NCI-H128 (cell line): ENCODE data around the gene CDKAL1.
"Not testable (repeated sequence)": the region's sequence is repeated elsewhere in the genome, so short reads cannot be mapped to it uniquely, and the experiment has no call there.

Experiments
- DNase-seq: peaks from one replicate; lab custom pipeline; 2025; ENCODE audit not compliant: unreplicated experiment; lab: John Stamatoyannopoulos, UW

The CDKAL1 gene

DNA sequence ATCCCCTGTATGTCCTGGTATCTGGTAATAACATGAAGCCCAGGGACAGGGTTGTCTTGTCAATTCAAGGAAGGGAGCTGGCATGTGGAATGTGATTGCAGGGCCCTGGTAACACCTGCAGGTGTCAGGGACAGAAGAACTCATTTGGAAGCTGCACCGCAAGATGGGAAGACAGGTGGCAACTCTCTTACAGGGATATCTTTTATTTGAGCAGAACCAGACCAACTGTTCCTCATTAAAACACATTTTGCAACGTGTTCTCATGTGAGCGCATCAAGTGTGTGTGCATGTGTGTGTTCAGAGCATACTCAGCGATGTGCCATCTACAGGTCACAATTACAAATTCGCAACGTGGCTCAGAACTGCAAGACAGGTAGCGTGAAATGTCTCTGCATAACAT, 688.4 kb downstream of the CDKAL1 start:
- no peak for DNase-seq

DNA sequence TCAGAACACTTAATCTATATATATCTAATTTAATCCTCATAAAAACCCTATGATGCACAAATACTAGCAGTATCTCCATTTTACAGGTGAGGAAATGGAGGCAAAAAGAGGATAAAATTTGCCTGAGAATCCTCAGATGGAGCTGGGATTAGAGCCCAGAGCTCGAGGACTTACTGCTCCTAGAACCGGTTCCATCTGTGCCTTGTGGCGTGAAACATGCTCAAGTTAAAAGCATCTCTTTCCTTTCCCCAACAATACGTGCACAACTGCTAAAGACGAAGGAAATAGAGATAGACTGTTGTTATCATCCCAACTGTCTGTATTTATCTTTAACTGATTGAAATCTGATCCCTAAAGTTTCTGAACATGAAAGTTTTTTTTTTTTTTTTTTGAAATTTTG, 691.7 kb downstream of the CDKAL1 start:
- no peak for DNase-seq

DNA sequence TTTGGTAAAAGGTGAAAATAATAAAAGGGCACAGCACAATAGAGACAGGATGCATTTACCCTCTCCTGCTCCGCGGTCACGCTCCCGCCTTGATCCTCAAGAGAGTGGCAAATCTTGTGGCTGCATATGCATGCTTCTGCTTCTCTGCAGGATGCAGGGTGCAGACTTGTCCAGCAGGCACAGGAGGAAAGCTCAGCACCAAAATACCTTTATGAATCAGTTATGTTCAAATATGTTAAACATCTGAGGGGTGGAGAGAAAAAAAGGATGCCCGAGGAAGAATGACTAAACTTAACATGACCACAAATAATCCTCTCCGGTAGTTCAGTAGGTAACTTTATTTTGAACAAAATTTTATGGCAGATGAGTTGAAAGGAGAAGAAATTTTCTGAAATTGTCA, 693.2 kb downstream of the CDKAL1 start:
- DNase-seq: no peak

DNA sequence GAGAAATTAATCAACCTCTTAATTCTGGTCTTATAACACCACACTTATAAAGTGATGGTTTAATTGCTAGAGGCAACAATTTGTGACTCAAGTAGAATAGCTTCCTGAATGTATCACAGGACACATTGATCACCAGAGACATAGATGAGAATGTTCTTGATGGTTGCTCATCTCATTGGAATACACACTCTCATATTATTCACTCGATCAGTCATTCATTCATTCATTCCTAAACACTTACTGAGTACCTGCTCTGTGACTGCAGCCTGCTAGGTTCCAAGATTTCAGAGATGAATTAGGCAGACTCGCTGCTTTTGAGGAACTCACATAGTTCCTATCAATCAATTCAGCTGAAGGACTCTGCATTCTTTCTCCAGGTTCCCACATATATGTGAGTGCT, 694.2 kb downstream of the CDKAL1 start:
- no peak for DNase-seq

DNA sequence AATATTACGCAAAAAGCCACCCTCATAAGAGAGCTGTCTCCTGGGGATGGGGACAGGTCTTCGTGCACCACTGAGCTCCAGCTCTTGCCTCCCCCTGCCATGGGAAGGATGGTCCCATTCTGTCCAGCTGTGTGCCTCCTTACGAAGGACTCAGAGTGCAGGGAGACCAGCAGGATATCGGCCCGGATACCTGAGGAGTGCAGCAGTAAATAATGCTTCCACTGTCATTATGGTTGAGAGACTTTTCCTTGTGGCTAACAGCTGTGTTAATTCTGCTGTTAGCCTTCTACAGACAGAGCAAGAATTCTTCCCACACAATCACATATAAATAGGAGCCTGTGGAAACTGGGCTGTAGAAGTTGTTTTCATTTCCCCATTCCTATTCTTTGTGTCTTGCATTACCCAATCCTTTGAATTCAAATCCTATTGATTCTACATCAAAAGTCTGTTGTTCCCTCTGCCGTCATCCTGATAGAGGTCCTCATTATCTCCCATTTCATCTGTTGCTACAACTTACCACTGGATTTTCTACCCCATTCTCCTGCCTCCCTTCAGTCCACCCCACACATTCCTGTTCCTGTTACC, 694.7 kb downstream of the CDKAL1 start:
- DNase-seq: no peak

DNA sequence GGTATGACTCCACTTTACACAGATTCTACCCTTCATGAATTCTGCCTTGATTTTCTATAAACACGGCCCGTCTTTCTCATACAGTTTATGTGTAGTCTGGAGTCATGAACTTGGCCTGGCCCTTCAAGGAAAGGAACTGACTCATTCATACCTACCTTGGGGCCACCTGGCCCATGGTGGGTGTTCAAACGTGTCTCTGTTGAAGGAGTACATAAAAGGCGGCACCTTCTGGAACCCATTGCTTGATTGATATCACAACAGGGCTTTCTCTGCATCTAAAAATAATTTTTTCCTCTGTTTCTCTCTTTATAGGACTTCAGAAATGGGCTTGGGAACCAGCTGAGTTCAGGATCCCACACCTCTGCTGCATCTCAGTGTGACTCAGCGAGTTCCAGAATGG, 696.3 kb downstream of the CDKAL1 start:
- DNase-seq: no peak

DNA sequence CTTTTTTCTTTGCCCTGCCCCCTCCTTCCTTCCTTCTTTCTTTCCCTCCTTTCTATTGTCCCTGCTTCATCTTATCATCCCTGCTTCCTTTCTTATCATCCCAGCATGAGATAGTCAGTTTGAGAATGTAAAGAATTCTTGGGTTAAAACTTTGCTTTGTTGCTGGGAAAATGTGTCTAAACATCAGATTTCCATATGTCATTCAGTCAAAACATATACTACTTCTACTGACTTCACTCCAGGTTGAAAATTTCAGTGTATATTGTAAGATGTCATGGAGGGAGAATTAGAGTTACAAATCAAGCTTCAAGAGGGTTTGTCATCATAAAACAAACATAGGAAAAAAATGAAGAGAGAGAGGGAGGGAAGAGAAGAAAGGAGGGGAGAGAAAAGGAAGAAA, 700.9 kb downstream of the CDKAL1 start:
- no peak for DNase-seq

DNA sequence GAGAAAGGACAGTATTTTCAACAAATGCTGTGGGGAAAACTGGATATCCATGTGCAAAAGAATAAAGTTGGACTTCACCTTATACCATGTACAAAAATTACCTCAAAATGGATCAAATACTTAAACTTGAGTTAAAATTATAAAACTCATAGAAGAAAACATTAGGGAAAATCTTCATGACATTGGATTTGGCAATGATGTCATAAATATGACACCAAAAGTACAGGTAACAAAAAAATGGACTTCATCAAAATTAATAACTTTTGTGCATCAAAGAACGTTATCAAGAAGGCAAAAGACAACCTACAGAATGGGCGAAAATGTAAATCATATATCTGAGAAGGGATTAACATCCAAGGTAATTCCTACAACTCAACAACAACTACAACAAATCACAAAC, 704.0 kb downstream of the CDKAL1 start:
- no peak for DNase-seq

DNA sequence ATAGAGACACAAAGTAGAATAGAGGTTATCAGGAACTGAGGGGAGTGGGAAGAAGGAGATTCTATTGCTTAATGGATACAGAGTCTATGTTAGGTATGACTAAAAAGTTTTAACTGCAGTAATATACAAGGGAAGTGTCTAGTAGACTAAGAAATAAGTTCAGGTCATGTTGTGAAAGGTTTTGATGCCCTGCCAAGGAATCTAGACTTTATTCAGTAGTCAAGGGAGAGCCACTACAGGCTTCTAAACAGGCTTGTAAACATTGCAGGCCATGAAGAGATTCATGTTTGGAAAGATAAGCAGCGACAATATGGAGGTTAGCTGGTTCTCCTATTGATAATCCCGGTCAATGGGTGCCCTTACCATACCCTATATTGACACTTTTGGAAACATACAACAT, 706.5 kb downstream of the CDKAL1 start:
- no peak for DNase-seq

DNA sequence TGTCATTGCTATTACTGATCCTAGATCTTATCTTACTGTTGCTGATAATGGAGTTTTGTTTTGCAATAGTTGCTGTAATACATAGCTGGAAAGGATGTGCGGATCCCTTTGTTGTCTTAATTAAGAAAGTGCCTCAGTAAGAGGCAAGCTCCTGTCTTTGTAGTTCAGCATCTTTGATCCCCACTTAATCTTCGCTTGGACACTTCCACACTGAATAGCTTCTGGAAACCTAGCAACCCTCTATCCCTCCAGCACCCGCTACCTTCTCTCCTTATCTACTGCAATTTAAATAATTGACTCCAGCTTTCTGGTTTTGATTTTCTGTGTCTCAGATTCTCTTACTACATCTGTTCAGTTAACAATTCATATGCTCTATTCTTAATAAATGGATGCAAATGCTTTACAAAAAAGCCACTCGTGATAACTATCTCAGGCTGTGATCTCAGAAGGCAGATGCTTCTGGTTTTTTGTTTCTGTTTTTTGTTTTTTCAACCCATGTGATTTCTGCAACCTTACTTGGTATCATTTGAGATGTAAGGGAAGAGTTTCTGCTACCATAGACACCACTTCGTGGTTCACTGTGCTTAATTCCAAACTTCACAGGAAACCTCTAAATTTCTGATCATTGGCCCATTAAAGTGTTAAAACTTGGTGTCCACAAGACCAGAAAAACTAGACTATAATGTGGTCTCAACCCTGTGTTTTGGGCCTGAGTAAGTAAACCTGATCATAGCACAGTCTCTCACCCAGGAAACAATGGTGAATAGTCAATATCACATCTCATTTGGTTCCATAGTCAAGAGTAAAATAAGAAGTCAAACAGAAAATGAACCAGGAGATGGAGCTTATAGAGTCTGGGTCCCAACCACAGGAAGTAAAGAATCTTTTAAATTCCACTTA, 707.2 kb downstream of the CDKAL1 start:
- DNase-seq: no peak

DNA sequence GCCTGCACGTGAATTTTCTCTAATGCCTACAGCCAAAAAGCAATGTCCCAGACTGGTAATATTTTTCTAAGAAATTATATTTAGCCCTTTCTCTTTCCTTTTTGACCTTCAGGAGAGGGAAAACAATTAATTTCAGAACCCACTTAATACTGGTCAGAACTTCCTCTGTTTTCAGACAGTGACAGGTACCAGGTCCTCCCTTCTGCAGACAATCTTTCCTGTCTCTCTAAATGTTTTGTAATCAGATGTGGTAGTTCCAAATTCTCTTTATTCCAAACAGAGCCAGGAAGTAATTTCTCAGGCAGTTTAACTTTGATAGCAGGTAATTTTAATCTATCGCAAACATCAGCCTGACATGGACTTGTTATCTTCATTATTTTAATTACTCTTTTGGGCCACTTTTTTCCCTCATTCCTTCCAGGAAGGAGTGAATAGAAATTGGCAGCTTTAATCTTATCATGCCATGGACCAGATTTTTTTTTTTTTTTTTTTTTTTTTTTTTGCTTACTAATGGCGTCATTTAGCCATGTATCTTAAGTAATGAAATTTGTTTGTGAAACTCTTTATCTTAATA, 710.7 kb downstream of the CDKAL1 start:
- no peak for DNase-seq

DNA sequence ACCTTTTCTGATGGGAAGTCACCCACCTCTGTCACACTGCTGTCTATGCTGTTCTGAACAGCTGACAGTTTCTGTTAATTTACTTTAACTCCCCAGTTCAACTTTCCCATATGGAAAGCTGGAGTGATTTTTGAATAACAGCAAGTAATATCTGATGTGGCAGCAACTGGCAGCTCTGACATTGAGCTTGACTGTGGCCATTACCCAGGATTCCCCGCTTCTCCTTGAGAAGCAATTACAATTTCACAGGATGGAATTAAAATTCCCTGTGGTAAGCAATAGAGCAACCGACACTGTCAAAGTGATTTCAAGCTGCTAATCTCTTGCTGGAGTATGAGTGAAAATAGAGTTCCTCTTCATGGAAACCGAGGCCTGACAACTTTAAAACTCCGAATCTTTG, 711.2 kb downstream of the CDKAL1 start:
- no peak for DNase-seq

DNA sequence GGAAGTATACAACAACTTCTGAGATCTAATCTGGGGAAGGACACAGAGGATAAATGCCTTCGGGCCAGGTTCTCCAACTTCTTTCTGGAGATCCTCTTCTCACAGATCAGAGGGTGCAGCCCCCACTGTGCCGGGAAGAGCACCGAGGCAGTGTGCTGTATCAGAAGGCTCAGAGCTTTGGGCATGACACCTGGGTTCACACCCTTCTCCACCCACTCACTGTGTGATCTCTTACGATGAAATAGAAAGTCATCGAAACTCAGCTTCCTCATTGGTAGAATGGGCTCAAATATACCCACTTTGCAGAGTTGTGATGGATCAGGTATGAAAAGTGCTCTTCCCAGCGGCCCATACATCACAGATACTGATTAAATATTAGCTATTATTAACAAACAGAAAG, 711.8 kb downstream of the CDKAL1 start:
- DNase-seq: no peak

DNA sequence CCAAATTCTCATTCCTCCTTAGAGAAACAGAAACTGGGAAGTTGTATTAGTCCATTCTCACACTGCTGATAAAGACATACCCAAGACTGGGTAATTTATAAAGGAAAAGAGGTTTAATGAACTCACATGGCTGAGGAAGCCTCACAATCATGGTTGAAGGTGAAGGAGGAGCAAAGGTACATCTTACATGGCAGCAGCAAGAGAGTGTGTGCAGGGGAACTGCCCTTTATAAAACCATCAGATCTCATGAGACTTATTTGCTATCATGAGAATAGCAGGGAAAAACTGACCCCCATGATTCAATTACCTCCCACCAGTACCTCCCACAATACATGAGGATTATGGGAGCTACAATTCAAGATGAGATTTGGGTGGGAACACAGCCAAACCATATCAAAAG, 720.2 kb downstream of the CDKAL1 start:
- not testable (repeated sequence) for DNase-seq

DNA sequence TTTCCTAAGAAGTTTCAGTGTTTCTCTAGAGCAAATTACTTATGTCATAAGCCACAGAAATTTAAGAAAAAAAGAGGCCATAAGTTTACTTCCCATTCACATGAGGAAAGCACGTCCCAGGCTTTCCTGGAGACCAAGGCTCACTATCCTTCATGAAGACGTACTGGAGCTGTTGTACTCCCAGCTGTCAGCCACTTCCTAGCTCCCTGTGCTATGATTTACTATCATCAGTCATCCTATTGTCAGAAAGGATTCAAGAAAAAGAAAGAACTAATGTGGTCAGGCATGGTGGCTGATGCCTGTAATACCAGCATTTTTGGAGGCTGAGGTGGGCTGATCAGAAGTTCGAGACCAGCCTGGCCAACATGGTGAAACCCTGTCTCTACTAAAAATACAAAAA, 721.9 kb downstream of the CDKAL1 start:
- no peak for DNase-seq

DNA sequence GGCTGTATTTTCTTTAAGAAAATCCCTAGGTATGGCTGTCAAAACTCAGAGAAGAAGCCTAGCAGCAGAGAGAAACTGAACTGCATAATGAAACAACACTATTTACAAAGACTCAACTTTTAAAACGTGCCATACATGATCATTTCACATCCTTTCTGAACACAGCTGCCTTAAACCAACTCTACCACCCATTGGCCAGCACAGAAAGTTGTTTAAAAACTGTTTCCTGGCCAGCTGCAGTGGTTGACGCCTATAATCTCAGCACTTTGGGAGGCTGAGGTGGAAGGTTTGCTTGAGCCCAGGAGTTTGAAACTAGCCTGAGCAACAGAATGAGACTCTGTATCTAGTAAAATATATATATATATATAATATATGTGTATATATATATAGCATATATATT, 722.9 kb downstream of the CDKAL1 start:
- DNase-seq: no peak

DNA sequence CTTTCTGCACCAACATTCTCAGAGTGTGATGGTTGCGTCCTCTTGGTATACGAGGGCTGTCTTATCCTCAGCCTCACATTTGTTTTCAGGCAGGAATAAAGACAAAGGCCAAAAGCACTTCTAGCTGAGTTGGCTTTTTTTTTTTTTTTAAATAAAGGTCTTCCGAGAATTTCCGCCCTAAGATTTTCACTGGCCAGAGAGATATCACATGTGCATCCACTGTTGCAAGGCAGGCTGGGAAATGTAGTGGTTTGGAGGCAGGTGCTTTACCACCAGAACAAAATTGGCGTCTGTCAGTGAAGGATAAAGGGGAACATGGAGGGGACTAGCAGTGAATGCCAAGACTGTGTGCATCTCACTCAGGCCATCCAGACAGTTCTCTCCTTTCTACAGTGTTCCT, 724.4 kb downstream of the CDKAL1 start:
- no peak for DNase-seq

DNA sequence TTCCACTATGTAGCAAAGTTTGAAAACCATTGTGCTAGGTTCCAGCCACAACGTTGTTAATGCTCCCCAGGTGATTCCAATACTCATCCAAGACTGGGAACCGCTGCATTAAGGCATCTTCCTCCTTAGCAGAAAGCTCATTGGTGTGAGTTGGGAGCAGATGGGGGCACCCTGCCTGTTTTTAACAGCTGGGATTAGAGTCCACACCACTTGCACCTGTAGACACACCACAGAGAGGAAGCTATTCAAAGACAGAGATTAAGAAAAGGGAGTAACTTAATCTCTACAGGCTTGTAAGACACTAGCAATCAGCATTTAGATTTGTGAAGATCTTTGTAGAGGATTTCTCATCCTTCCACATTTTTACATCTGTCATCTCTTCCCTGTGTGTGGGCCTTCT, 725.4 kb downstream of the CDKAL1 start:
- DNase-seq: no peak

DNA sequence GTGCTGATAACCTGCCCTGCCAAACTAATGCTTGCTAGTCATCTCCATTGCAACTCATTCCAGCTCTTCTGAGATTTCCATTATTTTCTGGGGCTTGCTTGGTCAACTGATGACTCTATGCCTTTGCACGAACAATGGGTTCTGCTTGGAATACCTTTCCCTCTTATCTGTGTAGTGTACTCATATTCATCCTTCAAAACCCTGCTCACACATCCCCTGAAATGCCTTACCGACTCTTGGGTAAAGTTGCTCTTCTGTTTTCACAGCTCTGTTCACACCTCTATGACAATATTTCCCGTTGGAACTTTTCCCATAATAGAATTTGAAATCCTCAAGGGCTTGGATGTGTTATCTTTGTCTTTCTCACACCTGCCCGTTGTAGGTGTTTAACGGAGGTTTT, 728.2 kb downstream of the CDKAL1 start:
- no peak for DNase-seq

DNA sequence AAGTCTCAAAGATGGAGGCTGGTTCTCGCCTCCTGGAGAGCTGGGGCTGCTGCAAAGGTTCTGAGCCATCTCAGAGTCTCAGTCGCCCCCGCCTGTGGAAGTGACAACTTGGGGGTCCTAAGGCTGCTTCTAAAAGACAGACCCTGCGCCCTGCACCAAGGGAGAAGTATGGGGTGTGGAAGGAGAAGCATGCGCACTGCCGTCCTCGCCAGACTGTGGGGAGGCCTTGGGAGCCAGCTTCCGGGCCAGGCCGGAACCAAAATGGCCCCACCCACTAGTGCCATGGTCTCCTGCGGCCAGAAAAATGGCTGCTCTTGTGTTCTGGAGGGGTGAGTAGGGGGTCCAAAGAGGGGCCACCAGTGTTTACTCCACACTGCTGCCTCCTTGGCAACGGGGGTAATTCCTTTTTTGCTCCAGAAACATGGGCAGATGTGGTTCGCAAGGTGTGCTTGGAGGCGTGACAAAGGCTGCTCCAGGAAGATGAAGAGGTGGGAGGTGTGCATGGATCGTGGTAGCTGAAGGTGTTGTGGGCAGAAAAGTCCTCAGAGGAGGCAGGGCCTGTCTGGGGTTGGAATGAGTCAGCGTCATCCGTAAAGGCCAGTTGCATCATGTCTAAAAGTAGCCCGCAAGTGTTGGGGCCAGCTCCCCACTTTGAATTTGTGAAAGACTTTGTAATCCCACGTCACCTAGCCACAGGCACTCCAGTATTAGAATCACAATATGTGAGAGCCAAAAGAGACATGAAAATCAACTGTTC, 729.5 kb downstream of the CDKAL1 start:
- DNase-seq: no peak

DNA sequence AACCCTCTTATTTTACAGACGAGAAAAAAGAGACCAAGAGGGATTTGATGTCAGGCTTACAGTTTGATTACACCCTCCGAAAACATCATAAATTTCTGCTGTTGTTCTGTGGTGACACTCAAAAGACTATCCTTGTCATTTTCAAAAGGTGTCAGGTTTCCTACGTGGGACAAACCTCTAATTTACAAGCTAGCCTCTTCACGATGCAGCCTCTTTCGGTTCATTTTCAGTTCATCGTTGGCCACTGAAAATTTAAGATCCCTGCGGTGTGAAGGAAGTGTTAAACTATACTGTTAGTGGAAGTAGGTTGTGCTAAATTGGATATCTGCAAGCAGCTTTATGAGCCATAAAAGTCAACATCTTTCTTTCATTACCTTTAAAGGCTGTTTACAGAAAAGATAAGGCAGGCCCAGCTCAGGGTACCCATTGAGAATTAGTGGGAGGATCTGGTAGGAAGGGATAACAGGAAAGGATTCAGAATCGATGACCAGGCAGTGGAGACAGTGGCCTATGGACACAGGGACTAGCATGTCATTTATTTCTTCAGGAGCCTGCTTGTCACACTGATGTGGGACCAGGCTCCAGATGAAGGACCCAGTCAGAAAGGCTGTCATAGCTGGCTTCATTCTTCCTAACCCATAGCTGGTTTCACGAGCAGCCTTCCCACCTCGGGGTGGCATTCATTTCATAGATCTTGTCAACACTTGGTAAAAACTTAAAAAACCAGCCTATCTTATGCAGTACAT, 730.2 kb downstream of the CDKAL1 start:
- peak; percentile 79 for DNase-seq
